HG03565 (cell line): ENCODE measurements around the gene PPIG.
"Not testable (repeated sequence)": the region's sequence is repeated elsewhere in the genome, so short reads cannot be mapped to it uniquely, and the experiment has no call there.

Source experiments
- ATAC-seq: cut with Tn5 transposase; IDR thresholded peaks from one replicate; pipeline ENCODE4 v1.9.1; 2021; ENCODE audit warnings: mild to moderate bottlenecking, moderate library complexity; ENCODE audit not compliant: unreplicated experiment

Gene PPIG

GRCh38 chr2:169590804-169591203 is 6.7 kb downstream of the PPIG start:
- ATAC-seq: no peak

DNA sequence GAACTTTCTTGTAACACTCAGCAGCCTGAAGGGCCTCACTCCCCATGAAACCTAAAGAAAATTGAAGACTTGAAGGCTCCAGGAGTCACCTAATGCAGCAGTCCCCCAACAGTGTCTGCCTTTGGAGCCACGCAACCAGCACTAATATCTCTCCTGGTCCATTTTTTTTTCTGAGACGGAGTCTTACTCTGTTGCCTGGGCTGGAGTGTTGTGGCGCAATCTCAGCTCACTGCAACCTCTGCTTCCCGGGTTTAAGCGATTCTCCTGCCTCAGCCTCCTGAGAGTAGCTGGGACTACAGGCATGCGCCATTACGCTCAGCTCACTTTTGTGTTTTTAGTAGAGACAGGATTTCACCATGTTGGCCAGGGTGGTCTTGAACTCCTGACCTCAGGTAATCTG is 12.4 kb downstream of the PPIG start:
- ATAC-seq: not testable (repeated sequence)

GRCh38 chr2:169598982-169599381 is 14.8 kb downstream of the PPIG start:
- no peak for ATAC-seq

GRCh38 chr2:169599568-169599967 is 15.4 kb downstream of the PPIG start:
- no peak for ATAC-seq

GRCh38 chr2:169609264-169609663 is 25.1 kb downstream of the PPIG start:
- no peak for ATAC-seq

- ATAC-seq: no peak
Observed at GRCh38 chr2:169613876-169614275, 29.7 kb downstream of the PPIG start.

DNA sequence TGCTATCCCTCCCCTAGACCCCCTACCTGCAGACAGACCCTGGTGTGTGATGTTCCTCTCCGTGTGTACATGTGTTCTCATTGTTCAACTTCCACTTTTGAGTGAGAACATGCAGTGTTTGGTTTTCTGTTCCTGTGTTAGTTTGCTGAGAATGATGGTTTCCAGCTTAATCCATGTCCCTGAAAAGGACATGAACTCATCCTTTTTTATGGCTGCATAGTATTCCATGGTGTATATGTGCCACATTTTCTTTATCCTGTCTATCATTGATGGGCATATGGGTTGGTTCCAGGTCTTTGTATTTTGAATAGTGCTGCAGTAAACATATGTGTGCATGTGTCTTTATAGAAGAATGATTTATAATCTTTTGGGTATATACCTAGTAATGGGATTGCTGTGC is 31.8 kb downstream of the PPIG start:
- ATAC-seq: not testable (repeated sequence)

- no peak for ATAC-seq
Observed at GRCh38 chr2:169619946-169620345, 35.8 kb downstream of the PPIG start.

GRCh38 chr2:169620509-169620908 is 36.4 kb downstream of the PPIG start:
- no peak for ATAC-seq

DNA sequence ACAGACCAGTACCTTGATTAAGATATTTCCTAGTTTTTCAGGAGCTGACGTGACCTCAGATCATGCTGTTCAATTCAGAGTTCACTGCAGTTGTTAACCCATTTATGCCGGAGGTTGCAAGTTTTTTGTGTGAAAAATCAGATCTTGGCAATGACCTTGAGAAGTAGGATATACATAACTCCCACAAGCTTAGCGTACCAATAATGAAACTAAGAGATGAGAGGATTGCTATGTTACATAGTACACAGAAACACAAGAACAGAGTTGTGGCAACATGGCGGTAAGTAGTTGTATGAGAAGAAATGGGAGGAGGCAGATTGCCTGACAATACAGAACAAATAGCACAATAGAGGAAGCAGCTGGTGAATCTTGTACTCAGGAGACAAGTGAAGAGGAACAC is 39.1 kb downstream of the PPIG start:
- ATAC-seq: no peak

DNA sequence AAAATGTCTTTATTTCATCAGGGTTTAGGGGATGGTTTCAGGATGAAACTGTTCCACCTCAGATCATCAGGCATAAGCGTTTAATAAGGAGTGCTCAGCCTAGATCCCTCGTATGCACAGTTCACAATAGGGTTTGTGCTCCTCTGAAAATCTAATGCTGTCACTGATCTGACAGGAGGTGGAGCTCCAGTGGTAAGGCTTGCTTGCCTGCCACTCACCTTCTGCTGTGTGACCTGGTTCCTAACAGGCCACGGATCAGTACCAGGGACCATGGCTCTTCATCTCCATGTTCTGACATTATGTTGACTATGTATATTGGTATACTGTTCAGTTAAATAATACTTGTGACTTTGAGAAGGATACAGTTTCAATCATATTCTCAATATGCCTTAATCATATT is 41.6 kb downstream of the PPIG start:
- no peak for ATAC-seq

- ATAC-seq: no peak
Observed at GRCh38 chr2:169636440-169637097, 52.4 kb downstream of the PPIG start.

GRCh38 chr2:169637620-169638019 is 53.5 kb downstream of the PPIG start:
- no peak for ATAC-seq

GRCh38 chr2:169640104-169640503 is 56.0 kb downstream of the PPIG start:
- no peak for ATAC-seq

DNA sequence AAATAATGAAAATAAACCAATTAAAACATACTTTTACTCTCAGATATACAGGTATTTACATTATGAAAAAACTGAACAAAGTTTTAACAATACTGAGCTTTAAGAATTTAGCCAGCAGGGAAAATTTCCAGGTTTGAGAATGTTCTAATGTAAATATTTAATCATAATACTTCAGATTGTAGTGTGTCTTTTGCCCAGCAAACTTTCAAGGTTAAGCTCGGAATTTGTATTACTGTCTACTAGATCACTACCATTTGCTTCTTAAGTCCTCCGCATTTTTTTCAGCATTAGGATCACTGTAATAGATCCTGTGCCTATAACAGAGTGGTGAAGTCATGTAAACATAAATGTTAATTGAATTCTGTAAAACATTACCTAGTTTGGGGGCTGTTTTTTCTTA is 57.3 kb downstream of the PPIG start:
- no peak for ATAC-seq

DNA sequence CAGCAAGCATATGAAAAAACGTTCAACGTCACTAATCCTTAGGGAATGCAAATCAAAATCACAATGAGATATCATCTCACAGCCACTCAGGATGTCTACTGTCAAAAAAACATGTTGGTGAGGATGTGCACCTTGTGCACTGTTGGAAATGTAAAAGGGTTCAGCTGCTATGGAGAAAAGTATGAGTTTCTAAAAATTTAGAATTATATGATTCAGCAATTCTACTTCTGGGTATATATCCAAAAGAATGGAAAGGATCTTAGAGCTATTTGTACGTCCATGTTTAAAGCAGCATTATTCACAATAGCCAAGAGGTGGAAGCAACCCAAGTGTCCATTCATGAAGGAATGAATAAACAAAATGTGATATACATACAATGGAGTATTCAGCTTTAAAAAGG is 60.0 kb downstream of the PPIG start:
- ATAC-seq: no peak

DNA sequence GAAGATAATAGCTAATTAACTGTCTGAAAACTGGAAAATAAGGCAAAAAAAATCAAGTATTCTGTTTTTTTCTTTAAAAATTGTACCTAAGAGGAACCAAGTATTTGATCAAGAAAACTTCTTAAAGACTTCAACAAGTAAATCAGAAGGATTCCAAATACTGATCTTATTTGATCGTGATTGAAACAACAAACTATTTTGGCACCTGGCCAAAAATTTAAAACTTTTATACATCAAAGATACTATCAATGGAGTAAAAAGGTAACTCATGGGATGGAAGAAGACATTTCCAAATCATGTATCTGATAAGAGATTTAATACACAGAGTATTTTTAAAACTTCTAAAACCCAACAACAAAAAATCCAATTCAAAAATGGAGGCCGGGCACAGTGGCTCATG is 63.3 kb downstream of the PPIG start:
- no peak for ATAC-seq

DNA sequence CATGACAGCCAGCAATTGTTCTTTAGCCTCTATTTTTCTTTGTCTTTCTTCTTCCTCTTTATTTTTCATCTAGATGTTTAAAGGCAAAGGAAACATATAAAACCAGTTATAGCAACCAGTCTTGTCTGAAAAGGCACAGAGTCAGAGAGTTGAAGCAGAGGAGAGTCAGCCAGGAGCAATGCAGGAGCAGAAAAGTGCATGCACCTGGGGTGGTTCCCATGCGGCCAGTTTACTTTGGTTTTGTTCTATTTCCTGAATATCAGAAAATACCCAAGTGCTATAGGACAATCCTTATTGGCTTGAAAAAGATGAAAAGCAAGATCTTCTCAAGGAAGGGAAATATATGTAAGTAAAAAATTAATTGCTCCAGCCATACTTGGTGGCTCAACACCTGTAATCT is 65.1 kb downstream of the PPIG start:
- ATAC-seq: no peak

DNA sequence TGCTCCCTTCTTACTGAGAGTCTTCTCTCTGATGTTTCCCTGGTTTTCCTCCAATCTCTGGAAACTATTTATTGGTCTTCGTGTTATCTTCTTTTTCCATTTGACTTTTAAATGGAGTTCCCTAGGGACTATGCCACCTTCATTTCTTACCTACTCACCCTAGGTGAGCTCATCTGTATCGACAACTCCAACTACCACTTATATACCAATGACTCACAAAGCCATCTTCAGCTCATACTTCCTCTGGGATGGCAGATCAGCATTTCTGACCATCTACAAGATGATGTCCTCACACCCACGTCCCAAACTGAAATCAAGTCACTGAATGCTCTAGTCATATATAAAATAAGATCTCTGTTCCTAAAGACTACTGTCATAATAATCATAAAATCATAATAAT is 69.5 kb downstream of the PPIG start:
- no peak for ATAC-seq

DNA sequence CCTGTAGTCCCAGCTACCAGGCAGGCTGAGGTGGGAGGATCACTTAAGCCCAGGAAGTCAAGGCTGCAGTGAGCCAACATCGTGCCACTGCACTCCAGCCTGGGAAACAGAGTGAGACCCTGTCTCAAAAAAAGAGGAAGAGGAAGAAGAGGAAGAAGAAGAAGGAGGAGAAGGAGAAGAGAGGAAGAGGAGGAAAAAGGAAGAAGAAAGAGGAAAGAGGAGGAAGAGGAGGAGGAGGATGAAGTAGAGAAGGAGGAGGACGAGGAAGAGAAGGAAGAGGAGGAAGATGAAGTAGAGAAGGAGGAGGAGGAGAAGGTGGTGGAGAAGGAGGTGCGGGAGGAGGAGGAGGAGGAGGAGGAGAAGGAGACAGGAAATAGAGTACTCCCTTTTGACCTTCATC is 72.0 kb downstream of the PPIG start:
- ATAC-seq: no peak

DNA sequence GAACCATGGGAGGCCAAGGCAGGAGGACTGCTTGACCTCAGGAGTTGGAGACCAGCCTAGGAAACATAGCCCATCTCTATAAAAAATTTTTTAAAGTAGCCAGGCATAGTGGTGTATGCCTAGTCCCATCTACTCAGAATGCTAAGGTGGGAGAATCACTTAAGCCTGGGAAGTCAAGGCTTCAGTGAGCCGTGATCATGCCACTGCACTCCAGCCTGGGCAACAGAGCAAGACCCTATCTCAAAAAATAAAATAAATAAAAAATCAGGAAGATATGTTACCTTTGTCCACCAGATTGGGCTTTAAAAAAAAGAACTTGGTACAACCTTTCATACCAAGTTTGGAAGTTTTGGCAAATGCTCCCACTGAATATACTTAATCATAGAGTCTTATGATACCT is 74.7 kb downstream of the PPIG start:
- no peak for ATAC-seq

DNA sequence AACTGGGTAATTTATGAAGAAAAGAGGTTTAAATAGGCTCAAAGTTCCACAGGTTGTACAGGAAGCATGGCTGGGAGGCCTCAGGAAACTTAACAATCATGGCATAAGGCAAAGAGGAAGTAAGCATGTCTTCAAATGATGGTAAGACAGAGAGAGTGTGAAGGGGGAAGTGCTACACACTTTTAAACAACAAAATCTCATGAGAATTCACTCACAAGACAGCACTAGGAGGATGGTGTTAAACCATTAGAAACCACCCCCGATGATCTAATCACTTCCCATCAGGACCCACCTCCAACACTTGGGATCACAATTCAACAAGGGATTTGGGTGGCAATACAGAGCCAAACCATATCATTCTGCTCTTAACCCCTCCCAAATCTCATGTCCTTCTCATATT is 75.2 kb downstream of the PPIG start:
- ATAC-seq: no peak

DNA sequence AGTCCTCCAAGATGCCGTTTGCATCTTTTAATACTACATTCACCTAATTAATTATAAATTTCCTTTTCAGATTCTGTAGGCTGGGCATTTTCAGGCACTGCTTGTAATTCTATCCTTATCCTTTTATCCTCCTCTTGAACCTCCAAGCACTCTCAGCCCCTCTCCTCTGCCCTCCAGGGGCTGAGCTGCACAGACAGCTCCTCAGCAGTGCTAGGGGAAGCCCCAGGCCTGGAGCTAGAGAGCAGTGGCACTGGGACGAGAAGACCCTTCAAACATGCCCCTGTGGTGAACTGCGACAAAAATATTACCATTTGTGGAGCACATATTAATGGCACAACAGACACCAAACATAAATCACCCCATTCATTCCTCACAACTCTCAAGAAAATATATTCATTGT is 77.1 kb downstream of the PPIG start:
- no peak for ATAC-seq
